H1 (cell line): ENCODE results near the gene AEBP1. TPM values are rescaled to one million over a fixed set of nuclear protein-coding genes. Genes with fewer than 3 reads are reported as not detected.

Source experiments
- CTCF ChIA-PET: fragments of 300-600 bp; sonication (Branson Sonifier 250); formaldehyde crosslinking; loops from one replicate; lab custom pipeline; 2021; ENCODE audit not compliant: partially characterized antibody; lab: Charles Lee
- POLR2A ChIA-PET: fragments of 300-600 bp; sonication (Branson Sonifier 250); formaldehyde crosslinking; loops from one replicate; lab custom pipeline; 2021; ENCODE audit warnings: inconsistent platforms; ENCODE audit not compliant: partially characterized antibody; lab: Charles Lee
- DNase-seq, 2 experiments: peaks; one replicate each; pipeline versions ENCODE4 v3.0.0 to v3.0.0-alpha.2; 2010 to 2022; ENCODE audit warnings: low spot score in 2 of 2, low read depth in 1 of 2, mixed read lengths in 1 of 2
- FAIRE-seq: peaks from 2 replicates; lab custom pipeline; 2011; peaks lifted over from hg19 to GRCh38; lab: Jason Lieb, UNC
- H2AFZ ChIP-seq: 2 replicates; pipeline ENCODE4 v1.8.1; 2012; ENCODE audit warnings: low read length, inconsistent platforms
- H2AK5ac ChIP-seq: 2 replicates; pipeline ENCODE4 v1.6.1; 2013; ENCODE audit warnings: low read depth, low read length
- H2BK120ac ChIP-seq: replicated peaks from 2 replicates; pipeline ENCODE3; 2013; ENCODE audit warnings: low read depth, low read length, inconsistent platforms
- H2BK12ac ChIP-seq: 2 replicates; pipeline ENCODE4 v1.6.1; 2013; ENCODE audit warnings: low read depth, low read length
- H2BK15ac ChIP-seq: 2 replicates; pipeline ENCODE4 v1.6.1; 2013; ENCODE audit warnings: low read length
- H2BK20ac ChIP-seq: 2 replicates; pipeline ENCODE4 v1.6.1; 2013; ENCODE audit warnings: low read length
- H2BK5ac ChIP-seq: 2 replicates; pipeline ENCODE4 v1.6.1; 2013; ENCODE audit warnings: low read depth, low read length
- H3K14ac ChIP-seq: 2 replicates; pipeline ENCODE4 v1.6.1; 2013; ENCODE audit warnings: inconsistent platforms; ENCODE audit not compliant: insufficient read length
- H3K18ac ChIP-seq: 2 replicates; pipeline ENCODE4 v1.6.1; 2013; ENCODE audit warnings: low read length; ENCODE audit errors: extremely low read depth
- H3K23ac ChIP-seq: 2 replicates; pipeline ENCODE4 v1.6.1; 2013; ENCODE audit warnings: inconsistent platforms; ENCODE audit not compliant: insufficient read length
- H3K23me2 ChIP-seq: 2 replicates; pipeline ENCODE4 v1.6.1; 2013; ENCODE audit warnings: low read depth, low read length
- H3K27ac ChIP-seq: 2 replicates; pipeline ENCODE4 v1.6.1; 2011; ENCODE audit warnings: low read depth, low read length, inconsistent platforms
- H3K27me3 ChIP-seq, 4 experiments: replicated peaks in 1 of 4; 1 replicate in 1 of 4; 2 replicates in 3 of 4; pipeline versions ENCODE4 v1.6.1 to v1.8.1; 2011 to 2013; ENCODE audit warnings: low read length in 3 of 4, mild to moderate bottlenecking in 3 of 4, inconsistent platforms in 2 of 4, mixed read lengths in 2 of 4, moderate library complexity in 1 of 4; ENCODE audit not compliant: control insufficient read depth in 3 of 4, insufficient read depth in 3 of 4; ENCODE audit errors: extremely low read depth in 1 of 4
- H3K36me3 ChIP-seq, 4 experiments: 2 replicates each; pipeline versions ENCODE4 v1.6.1 to v1.8.1; 2011 to 2013; ENCODE audit warnings: mild to moderate bottlenecking in 4 of 4, low read length in 3 of 4, moderate library complexity in 2 of 4, control low read depth in 1 of 4, inconsistent platforms in 1 of 4; ENCODE audit not compliant: insufficient read depth in 4 of 4, control insufficient read depth in 2 of 4
- H3K4ac ChIP-seq: replicated peaks from 2 replicates; pipeline ENCODE3; 2013; ENCODE audit warnings: low read length, low read depth, mixed read lengths, inconsistent platforms; ENCODE audit not compliant: insufficient read length
- H3K4me1 ChIP-seq, 4 experiments: replicated peaks in 1 of 4; 1 replicate in 1 of 4; 2 replicates in 3 of 4; pipeline versions ENCODE4 v1.6.1 to v1.8.1; 2011 to 2013; ENCODE audit warnings: low read length in 3 of 4, inconsistent platforms in 2 of 4, mixed read lengths in 1 of 4; ENCODE audit not compliant: insufficient read depth in 4 of 4, control insufficient read depth in 3 of 4
- H3K4me2 ChIP-seq, 2 experiments: 2 replicates each; pipeline versions ENCODE4 v1.6.1 to v1.8.1; 2011 to 2013; ENCODE audit warnings: low read depth in 2 of 2, low read length in 2 of 2, control low read depth in 1 of 2, inconsistent platforms in 1 of 2, mild to moderate bottlenecking in 1 of 2; ENCODE audit not compliant: insufficient read depth in 1 of 2
- H3K4me3 ChIP-seq, 4 experiments: fragments of 200-600, 300-600 bp in 1 of 4; sonication (generic), shearing (Covaris generic), sonication (Bioruptor Twin) in 1 of 4; 2 replicates each; pipeline versions ENCODE4 v1.5.1 to v1.8.1; 2011 to 2016; ENCODE audit warnings: low read length in 4 of 4, low read depth in 3 of 4, control low read depth in 2 of 4, inconsistent platforms in 2 of 4, mild to moderate bottlenecking in 2 of 4, mixed read lengths in 1 of 4, moderate library complexity in 1 of 4; ENCODE audit not compliant: insufficient read depth in 2 of 4; ENCODE audit errors: extremely low read depth in 1 of 4
- H3K56ac ChIP-seq: replicated peaks from 2 replicates; pipeline ENCODE3; 2013; ENCODE audit warnings: low read depth, mild to moderate bottlenecking, mixed read lengths, low read length, inconsistent platforms; ENCODE audit not compliant: insufficient read length
- H3K79me1 ChIP-seq: 2 replicates; pipeline ENCODE4 v1.6.1; 2013; ENCODE audit warnings: low read depth, low read length, control low read depth
- H3K79me2 ChIP-seq, 2 experiments: 2 replicates each; pipeline versions ENCODE4 v1.6.1 to v1.8.1; 2012 to 2013; ENCODE audit warnings: low read length in 2 of 2, mild to moderate bottlenecking in 2 of 2, inconsistent platforms in 1 of 2; ENCODE audit not compliant: insufficient read depth in 2 of 2, control insufficient read depth in 1 of 2
- H3K9ac ChIP-seq, 4 experiments: replicated peaks in 1 of 4; 1 replicate in 1 of 4; 2 replicates in 3 of 4; pipeline versions ENCODE4 v1.6.1 to v1.8.1; 2011 to 2013; ENCODE audit warnings: low read depth in 3 of 4, low read length in 3 of 4, control low read depth in 2 of 4, mild to moderate bottlenecking in 2 of 4, moderate library complexity in 2 of 4, inconsistent platforms in 1 of 4; ENCODE audit errors: extremely low read depth in 1 of 4
- H3K9me3 ChIP-seq, 2 experiments: 2 replicates each; pipeline versions ENCODE4 v1.6.1 to v1.8.1; 2012 to 2013; ENCODE audit warnings: mild to moderate bottlenecking in 2 of 2, moderate library complexity in 2 of 2, control low read depth in 1 of 2, inconsistent platforms in 1 of 2, low read depth in 1 of 2, low read length in 1 of 2, mixed read lengths in 1 of 2; ENCODE audit not compliant: insufficient read depth in 2 of 2
- H4K20me1 ChIP-seq, 2 experiments: replicated peaks in 1 of 2; 2 replicates each; pipeline versions ENCODE3 to v1.8.1; 2011 to 2013; ENCODE audit warnings: inconsistent platforms in 2 of 2, low read length in 2 of 2, mild to moderate bottlenecking in 1 of 2; ENCODE audit not compliant: insufficient read depth in 2 of 2, control insufficient read depth in 1 of 2
- H4K5ac ChIP-seq: 2 replicates; pipeline ENCODE4 v1.6.1; 2013; ENCODE audit warnings: low read length, low read depth, mixed read lengths, inconsistent platforms; ENCODE audit not compliant: insufficient read length
- H4K8ac ChIP-seq: 2 replicates; pipeline ENCODE4 v1.8.0; 2013; ENCODE audit warnings: mild to moderate bottlenecking, moderate library complexity, low read length, inconsistent platforms; ENCODE audit not compliant: insufficient read depth; ENCODE audit errors: extremely low read depth
- H4K91ac ChIP-seq: replicated peaks from 2 replicates; pipeline ENCODE3; 2013; ENCODE audit warnings: low read length, mixed read lengths, inconsistent platforms; ENCODE audit not compliant: insufficient read length
- BRCA1 ChIP-seq: IDR thresholded peaks from 2 replicates; pipeline ENCODE4 v1.6.1; 2012; ENCODE audit warnings: low read depth, low read length, improper control_type of control experiment
- EGR1 ChIP-seq: IDR thresholded peaks from 2 replicates; pipeline ENCODE4 v1.6.1; 2011; ENCODE audit warnings: low read depth, low read length, borderline replicate concordance
- GABPA ChIP-seq: IDR thresholded peaks from 2 replicates; pipeline ENCODE4 v1.6.1; 2011; ENCODE audit warnings: mild to moderate bottlenecking, low read length, moderate library complexity, borderline replicate concordance; ENCODE audit not compliant: insufficient read depth
- MAFK ChIP-seq: IDR thresholded peaks from 2 replicates; pipeline ENCODE4 v1.6.1; 2012; ENCODE audit warnings: low read depth, mild to moderate bottlenecking, improper control_type of control experiment, low read length
- MAX ChIP-seq: IDR thresholded peaks from 2 replicates; pipeline ENCODE4 v1.6.1; 2012; ENCODE audit warnings: inconsistent platforms
- NANOG ChIP-seq: IDR thresholded peaks from 2 replicates; pipeline ENCODE4 v1.6.1; 2011; ENCODE audit warnings: low read length, low read depth, mild to moderate bottlenecking, inconsistent platforms; ENCODE audit not compliant: insufficient read depth, poor library complexity, severe bottlenecking
- POLR2AphosphoS5 ChIP-seq: IDR thresholded peaks from 2 replicates; pipeline ENCODE4 v1.6.1; 2011; ENCODE audit warnings: low read depth, low read length
- RNF2 ChIP-seq: fragments of 200-900, 300-1000 bp; sonication (generic); IDR thresholded peaks from 2 replicates; pipeline ENCODE4 v1.7.1; 2016; ENCODE audit warnings: borderline replicate concordance, low read depth, mild to moderate bottlenecking, antibody characterized with exemption, low read length; ENCODE audit not compliant: poor library complexity, severe bottlenecking; ENCODE audit errors: missing control alignments
- SAP30 ChIP-seq: fragments of 300-600 bp; sonication (generic); IDR thresholded peaks from 2 replicates; pipeline ENCODE4 v1.7.1; 2012; ENCODE audit warnings: low read length, moderate library complexity, mild to moderate bottlenecking, inconsistent platforms; ENCODE audit not compliant: insufficient read depth, insufficient replicate concordance
- SP1 ChIP-seq: IDR thresholded peaks from 2 replicates; pipeline ENCODE4 v1.6.1; 2011; ENCODE audit warnings: low read depth, low read length
- SRF ChIP-seq: IDR thresholded peaks from 2 replicates; pipeline ENCODE4 v1.6.1; 2011; ENCODE audit warnings: mild to moderate bottlenecking, low read depth, low read length, moderate library complexity
- SUZ12 ChIP-seq: fragments of 200-600 bp; sonication (generic); IDR thresholded peaks from 2 replicates; pipeline ENCODE4 v1.6.1; 2012; ENCODE audit warnings: mild to moderate bottlenecking, inconsistent platforms, low read length, moderate library complexity, mixed read lengths
- TEAD4 ChIP-seq: IDR thresholded peaks from 2 replicates; pipeline ENCODE4 v1.6.1; 2012; ENCODE audit warnings: low read depth, low read length, inconsistent platforms, mixed read lengths
- WGBS, 2 experiments: shearing (Covaris generic) in 1 of 2; methylation state at CpG; one replicate each; pipeline versions ENCODE4 v1.1.6 to v1.1.7; 2013 to 2015; ENCODE audit warnings: low lambda C conversion rate in 2 of 2, mixed read lengths in 2 of 2, inconsistent platforms in 1 of 2, low coverage in 1 of 2, missing lambda C conversion rate in 1 of 2; ENCODE audit not compliant: insufficient replicate concordance in 2 of 2, insufficient coverage in 1 of 2, insufficient read length in 1 of 2; ENCODE audit errors: extremely low coverage in 1 of 2, missing lambda C conversion rate in 1 of 2; 5-methylcytosine and 5-hydroxymethylcytosine counted together
- polyA plus RNA-seq, 7 experiments: library from polyadenylated mRNA; depleted of rRNA in 3 of 7; stranded (reverse) in 5 of 7; unstranded in 2 of 7; fragments of >200 nt in 5 of 7; fragments of 200-250 nt in 2 of 7; gene quantifications; 1 replicate in 5 of 7; 2 replicates in 1 of 7; 4 replicates in 1 of 7; pipeline versions ENCODE4 v1.2.1 to v1.2.3, GENCODE V29; 2011 to 2013; ENCODE audit warnings: missing spikeins in 2 of 7, mixed read lengths in 2 of 7
- total RNA-seq: library from RNA; stranded (reverse); fragmentation: NEBNext Ultra II Directional; extraction: Animal tissue kit (Norgen Biotek cat#: 25700); gene quantifications from 2 replicates; pipeline ENCODE4 v1.2.1, GENCODE V29; 2021

Gene AEBP1
- total and polyA plus RNA-seq, 2 of the 8 experiments (the other 6 are each of a cell fraction or from before 2014, with no cell fraction given) = 10.4 to 41.2 TPM

GRCh38 chr7:44148961-44149536 is 44.9 kb downstream of the AEBP1 start:
- Histone ChIP-seq H2BK5ac (no peak overlapping the region), H2BK15ac (no peak overlapping the region), H3K4me3 (no peak overlapping the region), H3K23ac (no peak overlapping the region), H3K14ac (no peak overlapping the region), H2BK12ac (no peak overlapping the region), H3K23me2 (peaks cover 8% of the 10 kb centered on the region; the same call in 1 of the 2 replicates), H2BK20ac (no peak overlapping the region), H3K79me2 (no peaks in the 10 kb centered on the region), H4K91ac (no peak overlapping the region), H4K8ac (no peak overlapping the region), H3K9me3 (no peaks in the 10 kb centered on the region), H2AFZ (no peak overlapping the region), H3K27me3 (peaks cover 13 to 24% (median 20%) of the 10 kb centered on the region in 4 experiments), H3K27ac (no peak overlapping the region), H3K36me3 (no peaks in the 10 kb centered on the region), H3K18ac (no peak overlapping the region), H4K5ac (no peak overlapping the region), H2AK5ac (no peak overlapping the region), H3K56ac (no peak overlapping the region), H2BK120ac (no peak overlapping the region), H3K79me1 (no peaks in the 10 kb centered on the region), H3K9ac (no peak overlapping the region), H4K20me1 (no peaks in the 10 kb centered on the region), H3K4me2 (no peak overlapping the region), H3K4ac (no peak overlapping the region), H3K4me1 (peaks cover 0 to 20% (median 8%) of the 10 kb centered on the region in 4 experiments; a peak in 4 of 7 replicates)
- POLR2A ChIA-PET = interaction anchor here (1.8 kb wide), 1 partner anchor 16 kb away, joined by 6 read pairs; no protein-coding TSS in a partner anchor
- DNase-seq (no peak), FAIRE-seq (no peak)
- 83% methylated on average over 9 of the region's 9 CpGs; no CpG with 5 or more reads in 1 of the 2 experiments for WGBS, 2 experiments
- CTCF ChIA-PET = interaction anchor here (1.4 to 3.1 kb wide), 3 partner anchors 11 to 47 kb away, joined by 4 to 21 read pairs (median 16); no protein-coding TSS in a partner anchor
- no peak for TF ChIP-seq MAFK
- TF ChIP-seq NANOG = no peak
- TF ChIP-seq TEAD4 = no peak
- TF ChIP-seq EGR1 = no peak
- no peak for TF ChIP-seq POLR2AphosphoS5
- no peak for TF ChIP-seq BRCA1
- TF ChIP-seq RNF2 = no peak
- no peak for TF ChIP-seq SAP30
- TF ChIP-seq SUZ12 = no peak
- no peak for TF ChIP-seq GABPA
- no peak for TF ChIP-seq SP1
- no peak for TF ChIP-seq MAX
- no peak for TF ChIP-seq SRF
